K562 (cell line): ENCODE data around the gene PSME1. TPM values are rescaled to one million over a fixed set of nuclear protein-coding genes. Genes with fewer than 3 reads are reported as not detected.

Experiments used
- CBFA2T2 ChIP-seq: fragments of 450-650 bp; conservative IDR thresholded peaks from 2 replicates; pipeline ENCODE4 v1.6.1; 2017; ENCODE audit warnings: mild to moderate bottlenecking
- CGGBP1 ChIP-seq: fragments of 250-450 bp; sonication (Bioruptor Pico); IDR thresholded peaks from 2 replicates; pipeline ENCODE4 v1.9.0; 2021; ENCODE audit warnings: mild to moderate bottlenecking
- CREM ChIP-seq: IDR thresholded peaks from 2 replicates; pipeline ENCODE4 v1.6.1; 2014; ENCODE audit warnings: antibody characterized with exemption, low read depth
- HOXB6 ChIP-seq: fragments of 250-450 bp; sonication (Bioruptor Pico); IDR thresholded peaks from 2 replicates; pipeline ENCODE4 v1.5.1; 2022; ENCODE audit warnings: mild to moderate bottlenecking, borderline replicate concordance
- NEUROD1 ChIP-seq: fragments of 150-350 bp; IDR thresholded peaks from 2 replicates; pipeline ENCODE4 v1.6.1; 2014; ENCODE audit warnings: borderline replicate concordance, low read length, low read depth; ENCODE audit not compliant: partially characterized antibody
- PCBP1 ChIP-seq: fragments of 200-400 bp; formaldehyde crosslinking; IDR thresholded peaks from 2 replicates; pipeline ENCODE4 v1.6.1; 2018; ENCODE audit warnings: mild to moderate bottlenecking, low read depth, low read length; ENCODE audit not compliant: poor library complexity, severe bottlenecking
- PHF8 ChIP-seq: fragments of 200-600 bp; sonication (generic); IDR thresholded peaks from 2 replicates; pipeline ENCODE4 v1.6.1; 2012; ENCODE audit warnings: mixed run types, mild to moderate bottlenecking, inconsistent platforms, low read length, moderate library complexity, borderline replicate concordance
- PML ChIP-seq: IDR thresholded peaks from 2 replicates; pipeline ENCODE4 v1.6.1; 2012; ENCODE audit warnings: low read length, inconsistent platforms
- RBM17 ChIP-seq: fragments of 200-400 bp; formaldehyde crosslinking; IDR thresholded peaks from 2 replicates; pipeline ENCODE4 v1.6.1; 2017; ENCODE audit warnings: low read depth, mild to moderate bottlenecking, low read length, borderline replicate concordance
- RCOR1 ChIP-seq, 2 experiments: IDR thresholded peaks; 2 replicates each; pipeline ENCODE4 v1.6.1; 2012; ENCODE audit warnings: low read depth in 2 of 2, low read length in 2 of 2, borderline replicate concordance in 1 of 2, improper control_type of control experiment in 1 of 2
- RNF219 ChIP-seq: fragments of 250-450 bp; sonication (Bioruptor Pico); IDR thresholded peaks from 2 replicates; pipeline ENCODE4 v1.5.0; 2022; ENCODE audit warnings: mild to moderate bottlenecking
- SAP30 ChIP-seq: fragments of 200-600 bp; sonication (generic); IDR thresholded peaks from 2 replicates; pipeline ENCODE4 v1.6.1; 2012; ENCODE audit warnings: borderline replicate concordance, low read depth, mild to moderate bottlenecking, moderate library complexity, low read length, control low read depth, inconsistent platforms; ENCODE audit not compliant: insufficient read depth, poor library complexity, severe bottlenecking
- TBL1XR1 ChIP-seq, 2 experiments: IDR thresholded peaks; 2 replicates each; pipeline ENCODE4 v1.6.1; 2012; ENCODE audit warnings: improper control_type of control experiment in 2 of 2, low read length in 2 of 2, mild to moderate bottlenecking in 1 of 2
- ZBTB43 ChIP-seq: sonication (generic); formaldehyde crosslinking; IDR thresholded peaks from 2 replicates; pipeline ENCODE4 v1.8.0; 2023; ENCODE audit warnings: mild to moderate bottlenecking, missing genetic modification reagents
- polyA plus RNA-seq, 8 experiments: library from polyadenylated mRNA; depleted of rRNA in 4 of 8; stranded (reverse) in 5 of 8; unstranded in 3 of 8; fragments of >200 nt; fragmentation: Nextera tagmentation in 2 of 8; fragmentation: Illumina TruSeq in 1 of 8; extraction: Ambion mirVana in 2 of 8; extraction: Trizol in 1 of 8; gene quantifications; 2 replicates each; pipeline versions ENCODE4 v1.2.1 to v1.2.3, GENCODE V29; 2011 to 2014; ENCODE audit warnings: inconsistent platforms in 1 of 8, missing spikeins in 1 of 8
- total RNA-seq, 7 experiments: library from RNA; depleted of rRNA in 6 of 7; stranded (reverse); fragments of >200 nt in 6 of 7; fragmentation: Illumina TruSeq in 2 of 7; extraction: Trizol in 2 of 7; gene quantifications; 2 replicates each; pipeline versions ENCODE4 v1.2.1 to v1.2.3, GENCODE V29; 2011 to 2021; ENCODE audit warnings: low replicate concordance in 1 of 7
- TF ChIP-seq, protein P1 (sequence below): fragments of 450-650 bp; IDR thresholded peaks from 2 replicates; pipeline ENCODE4 v1.6.1; 2017; ENCODE audit warnings: mild to moderate bottlenecking, moderate library complexity
- TF ChIP-seq, protein P2 (sequence below): sonication (generic); formaldehyde crosslinking; IDR thresholded peaks from 2 replicates; pipeline ENCODE4 v1.8.0; 2022; ENCODE audit warnings: mild to moderate bottlenecking, missing genetic modification reagents

Gene PSME1
- total and polyA plus RNA-seq, 9 of the 15 experiments (the other 6 are each of a cell fraction or from before 2014, with no cell fraction given): 20.3 to 180 (median 67.5) TPM

GRCh38 chr14:24146978-24147760 is 11.2 kb downstream of the PSME1 start, which contains the start of gene RNF31 (continued):
- TF ChIP-seq CGGBP1 (CRISPR knock-in tag): no peak
- TF ChIP-seq, protein P1, sequence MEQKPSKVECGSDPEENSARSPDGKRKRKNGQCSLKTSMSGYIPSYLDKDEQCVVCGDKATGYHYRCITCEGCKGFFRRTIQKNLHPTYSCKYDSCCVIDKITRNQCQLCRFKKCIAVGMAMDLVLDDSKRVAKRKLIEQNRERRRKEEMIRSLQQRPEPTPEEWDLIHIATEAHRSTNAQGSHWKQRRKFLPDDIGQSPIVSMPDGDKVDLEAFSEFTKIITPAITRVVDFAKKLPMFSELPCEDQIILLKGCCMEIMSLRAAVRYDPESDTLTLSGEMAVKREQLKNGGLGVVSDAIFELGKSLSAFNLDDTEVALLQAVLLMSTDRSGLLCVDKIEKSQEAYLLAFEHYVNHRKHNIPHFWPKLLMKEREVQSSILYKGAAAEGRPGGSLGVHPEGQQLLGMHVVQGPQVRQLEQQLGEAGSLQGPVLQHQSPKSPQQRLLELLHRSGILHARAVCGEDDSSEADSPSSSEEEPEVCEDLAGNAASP: no peak
- peak; percentile 7 for TF ChIP-seq SAP30
- no peak for TF ChIP-seq RBM17
- TF ChIP-seq CBFA2T2: no peak
- no peak for TF ChIP-seq RNF219 (CRISPR knock-in tag)
- no peak for TF ChIP-seq PCBP1
- no peak for TF ChIP-seq TBL1XR1 (IDR thresholded peaks at IDR 0.05; ENCODE audit: low read length in 2 of 2)
- peak; percentile 24; the same call in 1 of the 2 replicates for TF ChIP-seq CREM
- 0 out of 2 replicates have a peak, but pooled peaks have one; percentile 30 for TF ChIP-seq PML
- no peak for TF ChIP-seq ZBTB43 (CRISPR knock-in tag)
- peak in 1 of 2 experiments; percentile 32; a peak in 1 of 4 replicates for TF ChIP-seq RCOR1 (IDR thresholded peaks at IDR 0.05; ENCODE audit: borderline replicate concordance in 1 of 2, low read depth in 2 of 2, low read length in 2 of 2)
- peak; percentile 60; the same call in 1 of the 2 replicates for TF ChIP-seq PHF8
- TF ChIP-seq, protein P2, sequence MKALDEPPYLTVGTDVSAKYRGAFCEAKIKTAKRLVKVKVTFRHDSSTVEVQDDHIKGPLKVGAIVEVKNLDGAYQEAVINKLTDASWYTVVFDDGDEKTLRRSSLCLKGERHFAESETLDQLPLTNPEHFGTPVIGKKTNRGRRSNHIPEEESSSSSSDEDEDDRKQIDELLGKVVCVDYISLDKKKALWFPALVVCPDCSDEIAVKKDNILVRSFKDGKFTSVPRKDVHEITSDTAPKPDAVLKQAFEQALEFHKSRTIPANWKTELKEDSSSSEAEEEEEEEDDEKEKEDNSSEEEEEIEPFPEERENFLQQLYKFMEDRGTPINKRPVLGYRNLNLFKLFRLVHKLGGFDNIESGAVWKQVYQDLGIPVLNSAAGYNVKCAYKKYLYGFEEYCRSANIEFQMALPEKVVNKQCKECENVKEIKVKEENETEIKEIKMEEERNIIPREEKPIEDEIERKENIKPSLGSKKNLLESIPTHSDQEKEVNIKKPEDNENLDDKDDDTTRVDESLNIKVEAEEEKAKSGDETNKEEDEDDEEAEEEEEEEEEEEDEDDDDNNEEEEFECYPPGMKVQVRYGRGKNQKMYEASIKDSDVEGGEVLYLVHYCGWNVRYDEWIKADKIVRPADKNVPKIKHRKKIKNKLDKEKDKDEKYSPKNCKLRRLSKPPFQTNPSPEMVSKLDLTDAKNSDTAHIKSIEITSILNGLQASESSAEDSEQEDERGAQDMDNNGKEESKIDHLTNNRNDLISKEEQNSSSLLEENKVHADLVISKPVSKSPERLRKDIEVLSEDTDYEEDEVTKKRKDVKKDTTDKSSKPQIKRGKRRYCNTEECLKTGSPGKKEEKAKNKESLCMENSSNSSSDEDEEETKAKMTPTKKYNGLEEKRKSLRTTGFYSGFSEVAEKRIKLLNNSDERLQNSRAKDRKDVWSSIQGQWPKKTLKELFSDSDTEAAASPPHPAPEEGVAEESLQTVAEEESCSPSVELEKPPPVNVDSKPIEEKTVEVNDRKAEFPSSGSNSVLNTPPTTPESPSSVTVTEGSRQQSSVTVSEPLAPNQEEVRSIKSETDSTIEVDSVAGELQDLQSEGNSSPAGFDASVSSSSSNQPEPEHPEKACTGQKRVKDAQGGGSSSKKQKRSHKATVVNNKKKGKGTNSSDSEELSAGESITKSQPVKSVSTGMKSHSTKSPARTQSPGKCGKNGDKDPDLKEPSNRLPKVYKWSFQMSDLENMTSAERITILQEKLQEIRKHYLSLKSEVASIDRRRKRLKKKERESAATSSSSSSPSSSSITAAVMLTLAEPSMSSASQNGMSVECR (CRISPR knock-in tag): 0 out of 2 replicates have a peak, but pooled peaks have one; percentile 19
- no peak for TF ChIP-seq HOXB6 (CRISPR knock-in tag)
- TF ChIP-seq NEUROD1: no peak
